ENCODE measurements around the gene TREM2.
"Not testable (repeated sequence)": the region's sequence is repeated elsewhere in the genome, so short reads cannot be mapped to it uniquely, and the experiment has no call there.

Gene TREM2

GRCh38 chr6:41153992-41154625, 8.8 kb downstream of the TREM2 start, which contains the start of gene TREML1:
TSS of gene TREML1 (minus strand) at chr6:41154347. CDS start at chr6:41154288, 59 bp downstream.
- no peak for DNase-seq (ENCODE audit: low read depth in 2 of 2)

DNA sequence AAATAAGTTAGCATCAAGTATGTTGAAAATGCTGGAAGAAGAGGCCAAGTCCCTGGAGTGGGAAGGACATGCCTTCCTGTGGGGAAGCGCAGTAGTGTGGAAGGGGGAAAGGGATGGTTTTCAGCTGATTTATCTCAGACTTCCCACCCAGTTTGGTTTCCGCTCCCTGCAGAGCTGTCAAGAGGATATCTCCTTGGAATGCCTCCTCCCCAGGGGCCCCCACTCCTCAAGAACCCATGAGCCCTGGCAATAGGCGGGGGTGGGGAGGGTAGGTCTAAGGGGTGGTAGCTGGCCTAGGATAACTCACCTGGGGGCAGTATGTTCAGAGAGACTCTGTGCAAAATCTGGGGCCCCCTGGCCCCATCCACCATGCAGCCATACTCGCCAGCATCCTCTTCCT, 9.5 kb downstream of the TREM2 start:
- DNase-seq (ENCODE audit: low read depth in 2 of 2): no peak

GRCh38 chr6:41150671-41151070, 12.2 kb downstream of the TREM2 start:
- DNase-seq (ENCODE audit: low read depth in 2 of 2): no peak

DNA sequence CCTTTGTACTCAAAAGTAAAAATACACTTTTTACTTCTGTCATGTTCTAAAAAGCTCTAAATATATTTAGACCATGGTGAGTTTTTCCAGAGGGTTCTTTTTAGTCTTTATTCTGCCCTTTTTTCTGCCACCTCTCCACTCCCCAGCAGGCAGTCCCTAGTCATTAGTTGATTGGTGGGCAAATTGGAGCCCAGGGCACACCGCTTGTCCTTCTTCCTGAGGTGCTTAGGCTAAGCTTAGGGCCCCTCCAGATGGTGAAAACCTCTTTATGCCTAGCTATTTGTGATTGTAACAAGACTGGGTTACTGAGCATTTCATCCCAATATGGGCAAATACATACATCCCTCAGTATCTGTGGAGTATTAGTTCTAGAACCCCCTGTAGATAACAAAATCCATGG, 15.0 kb downstream of the TREM2 start:
- DNase-seq (ENCODE audit: low read depth in 2 of 2): no peak

- no peak for DNase-seq (ENCODE audit: low read depth in 2 of 2)
Observed at GRCh38 chr6:41136911-41137310, 26.0 kb downstream of the TREM2 start.

GRCh38 chr6:41135062-41135832, 27.7 kb downstream of the TREM2 start:
- DNase-seq (ENCODE audit: low read depth in 2 of 2): no peak

DNA sequence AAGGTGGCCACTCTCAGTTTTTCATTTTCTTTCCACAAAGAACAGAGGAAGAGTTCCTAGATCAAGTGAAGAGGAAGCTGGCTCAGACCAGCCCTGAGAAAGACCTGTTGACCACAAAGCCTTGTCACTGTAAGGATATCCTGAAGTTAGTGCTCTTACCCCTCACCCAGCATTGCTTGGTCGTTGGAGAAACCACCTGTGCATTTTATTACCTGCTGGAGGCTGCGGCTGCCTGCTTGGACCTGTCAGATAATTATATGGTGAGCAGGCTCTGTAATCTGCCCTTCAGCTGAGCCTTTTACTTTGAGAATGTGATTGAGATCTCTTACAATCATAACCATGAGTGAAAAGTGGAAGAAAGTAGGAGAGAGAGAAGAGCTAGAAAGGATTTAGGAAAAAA, 30.7 kb downstream of the TREM2 start:
- no peak for DNase-seq (ENCODE audit: low read depth in 2 of 2)

DNA sequence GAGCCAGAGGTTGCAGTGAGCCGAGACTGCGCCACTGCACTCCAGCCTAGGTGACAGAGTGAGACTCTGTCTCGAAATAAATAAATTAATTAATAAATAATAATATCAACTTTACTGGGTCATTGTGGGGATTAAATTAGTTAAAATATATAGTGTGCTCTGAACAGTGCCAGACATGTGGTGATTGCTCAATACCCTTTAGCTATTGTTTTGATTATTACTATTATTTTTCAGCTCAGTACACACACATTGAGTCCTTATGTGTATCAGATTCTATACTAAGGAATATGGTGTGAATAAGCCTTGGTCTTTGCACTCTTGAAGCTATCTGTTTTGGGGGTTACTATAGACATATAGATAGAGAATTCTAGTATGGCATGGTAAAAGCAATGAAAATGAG, 37.6 kb downstream of the TREM2 start:
- DNase-seq (ENCODE audit: low read depth in 2 of 2): no peak

DNA sequence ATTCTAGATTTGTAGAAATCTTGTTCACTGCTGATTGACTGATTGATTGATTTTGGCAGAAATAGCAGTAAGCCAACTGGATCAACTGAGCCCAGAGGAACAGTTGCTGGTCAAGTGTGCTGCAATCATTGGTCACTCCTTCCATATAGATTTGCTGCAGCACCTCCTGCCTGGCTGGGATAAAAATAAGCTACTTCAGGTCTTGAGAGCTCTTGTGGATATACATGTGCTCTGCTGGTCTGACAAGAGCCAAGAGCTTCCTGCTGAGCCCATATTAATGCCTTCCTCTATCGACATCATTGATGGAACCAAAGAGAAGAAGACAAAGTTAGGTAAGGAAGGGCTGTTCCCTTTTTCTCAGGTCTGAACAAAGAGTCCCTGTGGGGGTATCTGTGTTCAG, 40.0 kb downstream of the TREM2 start:
- DNase-seq (ENCODE audit: low read depth in 2 of 2): no peak

DNA sequence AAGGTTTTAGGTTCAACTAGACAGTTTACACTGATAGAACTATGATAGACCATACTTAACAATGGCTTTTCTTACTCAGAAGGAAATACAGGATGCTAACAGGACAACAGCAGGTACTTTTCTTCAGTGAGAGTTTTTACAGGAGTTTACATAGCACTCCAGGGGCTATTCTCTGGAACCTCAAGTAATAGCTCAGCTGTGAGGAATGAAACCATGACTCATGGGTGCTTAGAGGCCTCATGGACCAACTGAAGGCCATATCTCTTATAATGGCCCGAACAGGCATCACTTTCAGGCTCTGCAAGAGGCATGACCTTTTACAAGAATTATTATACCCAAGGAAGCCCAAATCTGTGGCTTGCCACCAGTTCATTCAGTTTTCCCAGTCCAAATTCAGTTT, 40.5 kb downstream of the TREM2 start:
- no peak for DNase-seq (ENCODE audit: low read depth in 2 of 2)

DNA sequence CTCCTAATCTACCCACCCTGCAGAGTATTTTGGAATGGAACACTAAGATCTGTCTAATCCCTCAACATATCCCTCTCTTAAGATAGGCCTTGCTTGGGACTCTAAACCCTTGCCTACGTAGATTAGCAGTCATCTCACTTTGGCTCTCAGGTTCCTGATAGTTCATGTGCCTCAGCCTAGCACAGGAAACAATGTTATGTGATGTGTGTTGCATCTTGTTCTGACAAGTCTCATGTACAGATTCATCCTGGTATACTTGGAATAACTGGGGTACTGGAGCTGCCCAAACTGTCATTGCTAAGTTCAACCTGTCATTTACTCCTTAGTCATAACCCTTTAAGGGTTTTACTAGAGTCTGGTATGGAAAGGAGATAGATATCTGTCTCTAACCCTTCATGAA, 42.9 kb downstream of the TREM2 start:
- no peak for DNase-seq (ENCODE audit: low read depth in 2 of 2)

DNA sequence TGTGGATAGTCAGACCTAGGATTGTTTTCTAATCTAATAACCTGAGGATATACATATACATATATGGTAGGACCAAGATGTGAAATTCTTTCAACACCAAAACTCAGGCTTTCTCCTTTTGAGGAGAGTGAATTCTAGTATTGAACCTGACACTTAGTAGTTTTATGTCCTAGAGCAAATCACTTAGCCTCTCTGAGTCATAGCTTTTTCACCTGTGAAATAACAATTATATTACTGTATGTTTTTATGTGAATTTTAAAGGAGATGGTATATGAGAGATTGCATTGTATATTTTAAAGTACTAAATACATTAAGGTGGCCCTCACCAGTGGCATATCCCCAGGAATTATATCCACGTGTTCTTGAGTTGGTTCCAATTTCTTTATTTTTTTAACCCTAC, 43.4 kb downstream of the TREM2 start:
- DNase-seq (ENCODE audit: low read depth in 2 of 2): no peak

DNA sequence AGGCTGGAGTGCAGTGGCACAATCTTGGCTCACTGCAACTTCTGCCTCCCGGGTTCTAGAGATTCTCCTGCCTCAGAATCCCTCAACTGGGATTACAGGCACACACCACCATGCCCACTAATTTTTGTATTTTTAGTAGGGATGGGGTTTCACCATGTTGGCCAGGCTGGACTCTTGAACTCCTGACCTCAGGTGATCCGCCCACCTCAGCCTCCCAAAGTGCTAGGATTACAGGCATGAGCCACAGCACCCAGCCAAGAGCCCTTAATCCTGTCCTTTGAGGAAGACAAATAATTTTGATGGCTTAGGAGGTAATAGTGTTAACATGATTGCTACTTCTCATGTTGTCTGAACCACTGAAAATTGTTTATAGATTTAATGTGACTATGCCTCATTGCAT, 47.9 kb downstream of the TREM2 start:
- not testable (repeated sequence) for DNase-seq (ENCODE audit: low read depth in 2 of 2)

DNA sequence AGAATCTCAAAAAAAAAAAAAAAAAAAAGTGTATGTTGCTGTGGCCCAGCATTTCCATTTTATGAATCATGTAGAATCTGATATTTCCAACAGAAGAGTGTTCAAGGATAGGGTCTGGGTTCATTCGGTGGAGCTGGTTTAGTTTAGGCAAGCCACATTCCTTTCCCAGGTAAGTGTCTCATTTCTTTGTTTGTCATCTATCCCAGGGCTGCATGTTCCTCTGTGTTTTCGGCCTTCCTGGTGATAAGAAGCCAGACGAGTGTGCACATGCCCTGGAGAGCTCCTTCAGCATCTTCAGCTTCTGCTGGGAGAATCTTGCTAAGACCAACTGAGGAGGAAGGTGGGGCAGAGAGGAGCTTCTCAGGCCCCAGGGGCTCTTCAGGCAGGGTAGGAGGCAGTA, 51.9 kb downstream of the TREM2 start:
- DNase-seq (ENCODE audit: low read depth in 2 of 2): no peak
